HG03135 (cell line): ENCODE data around the gene MMP1.

ENCODE experiments used
- ATAC-seq: cut with Tn5 transposase; IDR thresholded peaks from one replicate; pipeline ENCODE4 v1.9.1; 2021; ENCODE audit warnings: mild to moderate bottlenecking, moderate library complexity; ENCODE audit not compliant: unreplicated experiment

MMP1 gene

GRCh38 chr11:102807921-102808320 lies 10.0 kb upstream of the MMP1 start:
- no peak for ATAC-seq

GRCh38 chr11:102806296-102806695 lies 8.3 kb upstream of the MMP1 start:
- ATAC-seq, result no peak

- no peak for ATAC-seq
Observed at GRCh38 chr11:102802341-102802740, 4.4 kb upstream of the MMP1 start.

GRCh38 chr11:102800767-102801166 lies 2.8 kb upstream of the MMP1 start:
- ATAC-seq, result no peak

- ATAC-seq, result no peak
Observed at GRCh38 chr11:102799681-102800340, 1.9 kb upstream of the MMP1 start.

GRCh38 chr11:102794382-102794781 lies 3.6 kb downstream of the MMP1 start:
- ATAC-seq, result peak; percentile 94

GRCh38 chr11:102793677-102794290 lies 4.2 kb downstream of the MMP1 start:
- no peak for ATAC-seq

- no peak for ATAC-seq
Observed at GRCh38 chr11:102792604-102793003, 5.4 kb downstream of the MMP1 start.

GRCh38 chr11:102791271-102792036 lies 6.5 kb downstream of the MMP1 start:
- ATAC-seq, result no peak

GRCh38 chr11:102788334-102788995 lies 9.5 kb downstream of the MMP1 start:
- no peak for ATAC-seq

GRCh38 chr11:102784380-102784779 lies 13.6 kb downstream of the MMP1 start:
- no peak for ATAC-seq

- ATAC-seq, result no peak
Observed at GRCh38 chr11:102783720-102784119, 14.2 kb downstream of the MMP1 start.

GRCh38 chr11:102783016-102783415 lies 14.9 kb downstream of the MMP1 start:
- no peak for ATAC-seq

GRCh38 chr11:102781676-102782075 lies 16.3 kb downstream of the MMP1 start:
- ATAC-seq, result no peak

- no peak for ATAC-seq
Observed at GRCh38 chr11:102780491-102780918, 17.5 kb downstream of the MMP1 start, which contains the start of gene MMP10. Gene MMP10, minus strand, starts transcription at chr11:102780628. Its CDS starts 37 bp downstream, at chr11:102780591.

GRCh38 chr11:102776454-102776853 lies 21.5 kb downstream of the MMP1 start:
- ATAC-seq, result no peak

GRCh38 chr11:102773386-102773785 lies 24.6 kb downstream of the MMP1 start:
- no peak for ATAC-seq

- no peak for ATAC-seq
Observed at GRCh38 chr11:102771351-102771750, 26.6 kb downstream of the MMP1 start.

GRCh38 chr11:102770191-102770590 lies 27.8 kb downstream of the MMP1 start:
- no peak for ATAC-seq

GRCh38 chr11:102767800-102768199 lies 30.2 kb downstream of the MMP1 start:
- ATAC-seq, result no peak

- no peak for ATAC-seq
Observed at GRCh38 chr11:102763440-102763839, 34.5 kb downstream of the MMP1 start.
